Endodermal cell (in vitro differentiated cells): ENCODE measurements around the gene MCM6. TPM values are rescaled to one million over a fixed set of nuclear protein-coding genes. Genes with fewer than 3 reads are reported as not detected.

Experiments
- DNase-seq: peaks from one replicate; pipeline ENCODE4 v3.0.0-alpha.2; 2017
- H3K27ac ChIP-seq: 2 replicates; pipeline ENCODE4 v1.5.1; 2013; ENCODE audit warnings: mild to moderate bottlenecking, low read depth, low read length, moderate library complexity
- H3K27me3 ChIP-seq: 2 replicates; pipeline ENCODE4 v1.6.1; 2013; ENCODE audit warnings: mild to moderate bottlenecking, low read length, moderate library complexity; ENCODE audit not compliant: insufficient read depth, control insufficient read depth, poor library complexity, severe bottlenecking
- H3K36me3 ChIP-seq: 2 replicates; pipeline ENCODE4 v1.7.0; 2013; ENCODE audit warnings: mild to moderate bottlenecking, low read length, moderate library complexity; ENCODE audit not compliant: control insufficient read depth, insufficient read depth
- H3K4me1 ChIP-seq: one replicate; pipeline ENCODE4 v1.7.0; 2013; ENCODE audit warnings: low read length; ENCODE audit not compliant: control insufficient read depth, insufficient read depth
- H3K4me3 ChIP-seq: 2 replicates; pipeline ENCODE4 v1.5.1; 2013; ENCODE audit warnings: mild to moderate bottlenecking, low read length, moderate library complexity
- H3K9ac ChIP-seq: 2 replicates; pipeline ENCODE4 v1.6.1; 2013; ENCODE audit warnings: mild to moderate bottlenecking, low read length, moderate library complexity; ENCODE audit not compliant: poor library complexity, severe bottlenecking; ENCODE audit errors: extremely low read depth
- H3K9me3 ChIP-seq: 2 replicates; pipeline ENCODE4 v1.6.1; 2013; ENCODE audit warnings: mild to moderate bottlenecking, low read length, moderate library complexity; ENCODE audit not compliant: control insufficient read depth
- H3K27ac Mint-ChIP-seq: 2 replicates; pipeline ENCODE4 v1.8.0; 2020; ENCODE audit warnings: mixed read lengths
- H3K27me3 Mint-ChIP-seq: 2 replicates; pipeline ENCODE4 v1.8.0; 2021; ENCODE audit warnings: mild to moderate bottlenecking, mixed read lengths; ENCODE audit not compliant: insufficient read depth
- H3K36me3 Mint-ChIP-seq: 2 replicates; pipeline ENCODE4 v1.8.0; 2020; ENCODE audit warnings: low read depth, mixed read lengths
- H3K4me1 Mint-ChIP-seq: 2 replicates; pipeline ENCODE4 v1.8.0; 2020; ENCODE audit warnings: mixed read lengths
- H3K4me3 Mint-ChIP-seq: 2 replicates; pipeline ENCODE4 v1.8.0; 2020; ENCODE audit warnings: mild to moderate bottlenecking, moderate library complexity, mixed read lengths
- H3K9me3 Mint-ChIP-seq: 2 replicates; pipeline ENCODE4 v1.8.0; 2020; ENCODE audit warnings: mild to moderate bottlenecking, mixed read lengths
- WGBS, 2 experiments: methylation state at CpG; one replicate each; pipeline versions ENCODE4 v1.1.5 to v1.1.7; 2013; ENCODE audit warnings: missing lambda C conversion rate in 2 of 2, mixed read lengths in 1 of 2; ENCODE audit not compliant: insufficient coverage in 1 of 2, insufficient read length in 1 of 2; 5-methylcytosine and 5-hydroxymethylcytosine counted together
- total RNA-seq, 2 donors: library from RNA; stranded (reverse); fragmentation: NEBNext Ultra II Directional in 1 of 2; extraction: Animal tissue kit (Norgen Biotek cat#: 25700) in 1 of 2; gene quantifications; 2 replicates in 1 of 2; 3 replicates in 1 of 2; pipeline ENCODE4 v1.2.1, GENCODE V29; 2021
- TF ChIP-seq, protein P1 (sequence below): fragments of 200-600 bp; sonication (generic); conservative IDR thresholded peaks from 2 replicates; pipeline ENCODE4 v1.5.0; 2021; ENCODE audit warnings: antibody characterized with exemption, mild to moderate bottlenecking

The MCM6 gene
- total RNA-seq, 2 donors from 2014 or later, result 140 to 141 TPM

DNA sequence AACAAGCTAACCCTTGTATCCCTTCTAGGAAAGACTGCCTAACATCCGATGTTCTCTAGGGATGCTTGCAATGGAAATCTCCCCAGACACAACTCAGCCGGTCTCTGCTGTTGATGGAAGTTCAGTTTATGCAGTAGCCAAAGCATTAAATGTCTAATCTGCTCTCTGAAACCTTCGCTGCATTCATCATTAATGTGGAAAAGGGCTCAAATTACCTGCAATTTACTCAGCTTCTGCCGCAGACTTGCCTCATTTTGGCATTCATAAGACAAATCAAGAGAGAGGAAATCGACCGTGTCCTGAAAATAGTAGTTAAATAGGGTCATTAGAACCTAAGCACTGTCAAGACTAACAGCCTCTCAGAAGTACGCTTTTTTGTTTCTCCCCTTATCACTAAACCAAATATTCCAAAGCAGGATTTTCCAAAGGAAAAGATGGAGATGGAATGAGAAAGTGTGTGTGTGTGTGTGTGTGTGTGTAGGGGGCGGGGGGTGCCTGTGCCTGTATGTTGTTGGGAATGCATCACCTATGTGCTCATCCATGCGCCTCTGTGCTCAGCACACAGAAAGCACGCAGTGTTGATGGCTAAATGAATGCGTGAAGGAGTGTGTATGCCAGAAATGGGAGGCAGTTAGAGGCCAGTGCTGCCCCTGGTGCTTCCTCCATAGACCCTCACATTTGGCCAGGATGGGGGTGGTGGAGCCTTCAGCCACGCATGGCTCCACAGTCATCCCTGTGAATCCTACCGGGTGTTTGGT lies 46.7 kb downstream of the MCM6 start:
- Histone ChIP-seq H3K9ac (no peak overlapping the region), H3K9me3 (no peaks in the 10 kb centered on the region), H3K36me3 (no peaks in the 10 kb centered on the region), H3K4me3 (no peak overlapping the region), H3K27ac (no peak overlapping the region), H3K4me1 (no peaks in the 10 kb centered on the region), H3K27me3 (no peaks in the 10 kb centered on the region)
- no peaks in the 10 kb centered on the region for H3K27me3 Mint-ChIP-seq
- H3K36me3 Mint-ChIP-seq, result no peaks in the 10 kb centered on the region
- H3K27ac Mint-ChIP-seq, result no peak overlapping the region
- DNase-seq, result no peak
- H3K9me3 Mint-ChIP-seq, result no peaks in the 10 kb centered on the region
- TF ChIP-seq, protein P1, sequence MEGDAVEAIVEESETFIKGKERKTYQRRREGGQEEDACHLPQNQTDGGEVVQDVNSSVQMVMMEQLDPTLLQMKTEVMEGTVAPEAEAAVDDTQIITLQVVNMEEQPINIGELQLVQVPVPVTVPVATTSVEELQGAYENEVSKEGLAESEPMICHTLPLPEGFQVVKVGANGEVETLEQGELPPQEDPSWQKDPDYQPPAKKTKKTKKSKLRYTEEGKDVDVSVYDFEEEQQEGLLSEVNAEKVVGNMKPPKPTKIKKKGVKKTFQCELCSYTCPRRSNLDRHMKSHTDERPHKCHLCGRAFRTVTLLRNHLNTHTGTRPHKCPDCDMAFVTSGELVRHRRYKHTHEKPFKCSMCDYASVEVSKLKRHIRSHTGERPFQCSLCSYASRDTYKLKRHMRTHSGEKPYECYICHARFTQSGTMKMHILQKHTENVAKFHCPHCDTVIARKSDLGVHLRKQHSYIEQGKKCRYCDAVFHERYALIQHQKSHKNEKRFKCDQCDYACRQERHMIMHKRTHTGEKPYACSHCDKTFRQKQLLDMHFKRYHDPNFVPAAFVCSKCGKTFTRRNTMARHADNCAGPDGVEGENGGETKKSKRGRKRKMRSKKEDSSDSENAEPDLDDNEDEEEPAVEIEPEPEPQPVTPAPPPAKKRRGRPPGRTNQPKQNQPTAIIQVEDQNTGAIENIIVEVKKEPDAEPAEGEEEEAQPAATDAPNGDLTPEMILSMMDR, result no peak
- H3K4me1 Mint-ChIP-seq, result no peaks in the 10 kb centered on the region
- 94 to 97% methylated on average over 7 to 12 of the region's 13 CpGs for WGBS, 2 experiments
- no peak overlapping the region for H3K4me3 Mint-ChIP-seq

DNA sequence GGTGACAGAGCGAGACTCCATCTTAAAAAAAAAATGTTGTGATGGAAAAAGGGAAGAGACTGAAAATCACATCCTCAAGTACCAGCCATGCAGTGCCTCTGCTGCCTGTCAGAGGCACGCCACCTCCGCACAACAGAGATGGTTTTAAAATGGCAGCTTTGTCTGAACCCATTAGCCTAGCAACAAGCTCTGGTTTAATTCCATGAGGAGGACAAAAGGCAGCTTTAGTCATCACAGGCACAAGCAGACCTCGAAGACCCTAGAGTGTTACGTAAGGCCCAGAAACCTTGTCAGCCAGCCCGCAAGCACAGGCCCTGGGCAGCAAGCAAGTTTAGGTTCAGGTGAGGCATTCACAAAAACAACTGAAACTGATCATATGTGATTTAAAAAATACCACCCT lies 49.7 kb downstream of the MCM6 start:
- H3K9ac ChIP-seq, result no peak overlapping the region
- DNase-seq, result no peak
- H3K4me3 ChIP-seq, result no peak overlapping the region
- Mint-ChIP-seq H3K36me3 (peaks cover 9% of the 10 kb centered on the region), H3K27ac (no peak overlapping the region), H3K4me1 (no peaks in the 10 kb centered on the region), H3K9me3 (peaks cover 8% of the 10 kb centered on the region), H3K27me3 (peaks cover 5% of the 10 kb centered on the region), H3K4me3 (no peak overlapping the region)
- peaks cover 14% of the 10 kb centered on the region for H3K9me3 ChIP-seq
- H3K27ac ChIP-seq, result no peak overlapping the region
- H3K4me1 ChIP-seq, result no peaks in the 10 kb centered on the region
- H3K36me3 ChIP-seq, result peaks cover 6% of the 10 kb centered on the region
- WGBS, 2 experiments, result 91 to 92% methylated on average over 6 of the region's 6 CpGs
- H3K27me3 ChIP-seq, result no peaks in the 10 kb centered on the region
- TF ChIP-seq, protein P1, result no peak

- H3K4me1 Mint-ChIP-seq, result no peaks in the 10 kb centered on the region
- H3K27me3 ChIP-seq, result no peaks in the 10 kb centered on the region
- peaks cover 9% of the 10 kb centered on the region for H3K36me3 Mint-ChIP-seq
- H3K9me3 ChIP-seq, result peaks cover 14% of the 10 kb centered on the region
- H3K4me3 ChIP-seq, result no peak overlapping the region
- H3K9me3 Mint-ChIP-seq, result peaks cover 8% of the 10 kb centered on the region
- WGBS, 2 experiments, result 90 to 100% methylated on average over 7 to 11 of the region's 11 CpGs
- H3K4me1 ChIP-seq, result no peaks in the 10 kb centered on the region
- no peak overlapping the region for H3K4me3 Mint-ChIP-seq
- H3K27ac Mint-ChIP-seq, result no peak overlapping the region
- no peak overlapping the region for H3K9ac ChIP-seq
- H3K27ac ChIP-seq, result no peak overlapping the region
- H3K27me3 Mint-ChIP-seq, result peaks cover 5% of the 10 kb centered on the region
- peak; percentile 54 for DNase-seq
- TF ChIP-seq, protein P1, result no peak
- H3K36me3 ChIP-seq, result peaks cover 6% of the 10 kb centered on the region
Observed at GRCh38 chr2:135825550-135826176, 50.6 kb downstream of the MCM6 start.
